Testis (tissue), 2 donors: ENCODE results near the gene CCNL2.

Source experiments
- CTCF ChIP-seq, 3 experiments: fragments of 450-650 bp in 2 of 3; fragments of 200-600 bp in 1 of 3; sonication (generic) in 1 of 3; IDR thresholded peaks; one replicate each; pipeline ENCODE4 v1.5.1; 2016 to 2019; ENCODE audit warnings: antibody characterized with exemption in 3 of 3, mild to moderate bottlenecking in 2 of 3, moderate library complexity in 1 of 3
- POLR2A ChIP-seq: fragments of 450-650 bp; IDR thresholded peaks from one replicate; pipeline ENCODE4 v1.6.1; 2017; ENCODE audit warnings: antibody characterized with exemption, mild to moderate bottlenecking, moderate library complexity

DNA sequence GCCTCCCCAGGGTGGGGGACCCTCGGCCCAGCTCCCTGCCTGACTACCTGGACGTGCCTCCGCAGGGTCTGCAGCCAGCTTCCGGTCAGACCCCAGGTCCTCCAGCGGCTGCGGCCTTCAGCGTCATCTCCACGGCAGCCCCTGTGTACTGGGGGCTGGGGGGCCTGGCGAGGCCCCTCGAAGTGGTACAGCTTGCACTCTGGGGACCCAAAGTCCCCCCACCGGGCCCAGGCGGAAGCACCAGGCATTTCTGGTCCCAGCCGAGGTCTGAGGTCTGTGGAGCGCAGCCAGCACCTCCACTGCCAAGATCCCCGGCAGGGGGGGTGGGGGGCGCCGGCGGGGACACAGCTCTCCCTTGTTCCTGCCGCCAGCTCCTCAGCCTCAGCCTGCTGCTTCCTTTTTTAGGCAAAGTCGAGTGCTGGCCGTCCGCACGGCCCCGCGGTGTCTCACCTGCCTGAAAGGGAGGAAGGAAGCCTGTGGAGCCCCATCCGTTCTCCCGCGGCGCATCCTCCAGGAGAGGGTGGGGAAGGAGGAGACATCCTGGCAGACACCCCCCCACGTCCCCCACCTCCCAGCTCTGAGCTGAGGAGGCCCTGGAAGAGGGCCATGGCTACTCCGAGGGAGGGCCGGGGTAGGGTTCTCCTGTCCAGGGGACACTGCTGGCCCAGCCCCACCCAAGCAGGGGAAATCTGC is 35.1 kb upstream of the CCNL2 start:
- TF ChIP-seq CTCF (IDR thresholded peaks at IDR 0.05) (no peak), POLR2A (no peak)
